Loucy (cell line): ENCODE results near the gene CNTFR.

ENCODE experiments used
- H2AFZ ChIP-seq: fragments of 200-600 bp; sonication (generic); 2 replicates; pipeline ENCODE4 v1.6.0; 2016; ENCODE audit warnings: antibody characterized with exemption, mild to moderate bottlenecking, low read length, moderate library complexity
- H3F3A ChIP-seq: fragments of 200-600 bp; 2 replicates; pipeline ENCODE4 v1.6.0; 2016; ENCODE audit warnings: antibody characterized with exemption, low read depth, mild to moderate bottlenecking
- H3K27me3 ChIP-seq: fragments of 200-600 bp; sonication (generic); 2 replicates; pipeline ENCODE4 v1.6.1; 2014; ENCODE audit warnings: low read length, mild to moderate bottlenecking; ENCODE audit not compliant: insufficient read depth, poor library complexity, severe bottlenecking
- H3K36me3 ChIP-seq: fragments of 200-600 bp; sonication (generic); 2 replicates; pipeline ENCODE4 v1.6.1; 2016; ENCODE audit warnings: low read length; ENCODE audit not compliant: insufficient read depth
- H3K4me1 ChIP-seq: fragments of 200-600 bp; sonication (generic); 2 replicates; pipeline ENCODE4 v1.5.1; 2014; ENCODE audit warnings: low read length, mild to moderate bottlenecking; ENCODE audit not compliant: insufficient read depth, poor library complexity, severe bottlenecking
- H3K4me2 ChIP-seq: fragments of 200-600 bp; sonication (generic); 2 replicates; pipeline ENCODE4 v1.6.0; 2014; ENCODE audit warnings: antibody characterized with exemption, low read length, low read depth, mild to moderate bottlenecking; ENCODE audit not compliant: poor library complexity, severe bottlenecking
- H3K4me3 ChIP-seq: fragments of 200-600 bp; sonication (generic); 2 replicates; pipeline ENCODE4 v1.5.1; 2014; ENCODE audit warnings: low read length, mild to moderate bottlenecking, mixed read lengths; ENCODE audit not compliant: poor library complexity, severe bottlenecking
- H3K79me2 ChIP-seq: fragments of 200-600 bp; sonication (generic); 2 replicates; pipeline ENCODE4 v1.6.1; 2014; ENCODE audit warnings: low read length; ENCODE audit not compliant: insufficient read depth
- H3K9ac ChIP-seq: fragments of 200-600 bp; sonication (generic); 2 replicates; pipeline ENCODE4 v1.6.0; 2014; ENCODE audit warnings: mild to moderate bottlenecking, low read depth, low read length, moderate library complexity; ENCODE audit not compliant: poor library complexity, severe bottlenecking
- H3K9me2 ChIP-seq: fragments of 200-600 bp; sonication (generic); replicated peaks from 2 replicates; pipeline ENCODE4 v1.6.1; 2016; ENCODE audit warnings: low read depth, low read length, mixed read lengths
- H3K9me3 ChIP-seq: fragments of 200-600 bp; sonication (generic); 2 replicates; pipeline ENCODE4 v1.6.1; 2014; ENCODE audit warnings: mild to moderate bottlenecking, antibody characterized with exemption, low read length, low read depth; ENCODE audit not compliant: insufficient read depth
- H4K20me1 ChIP-seq: fragments of 200-600 bp; sonication (generic); 2 replicates; pipeline ENCODE4 v1.6.0; 2014; ENCODE audit warnings: antibody characterized with exemption, low read length, mild to moderate bottlenecking; ENCODE audit not compliant: insufficient read depth, poor library complexity, severe bottlenecking
- CTCF ChIP-seq: fragments of 200-600 bp; sonication (generic); conservative IDR thresholded peaks from 2 replicates; pipeline ENCODE4 v1.5.1; 2014; ENCODE audit warnings: mild to moderate bottlenecking, antibody characterized with exemption, low read length
- EZH2phosphoT487 ChIP-seq: fragments of 200-600 bp; IDR thresholded peaks from 2 replicates; pipeline ENCODE4 v1.6.1; 2018; ENCODE audit warnings: antibody characterized with exemption, mild to moderate bottlenecking, moderate library complexity, borderline replicate concordance

The CNTFR gene

GRCh38 chr9:34505370-34506120 is 84.0 kb downstream of the CNTFR start:
- Histone ChIP-seq H3K4me2 (no peak overlapping the region), H3K9ac (no peak overlapping the region), H3K27me3 (no peaks in the 10 kb centered on the region), H2AFZ (no peak overlapping the region), H3K4me3 (no peak overlapping the region), H3K79me2 (no peaks in the 10 kb centered on the region), H3K9me3 (no peaks in the 10 kb centered on the region), H3K4me1 (no peaks in the 10 kb centered on the region), H3K9me2 (no peaks in the 10 kb centered on the region), H3F3A (no peaks in the 10 kb centered on the region), H4K20me1 (no peaks in the 10 kb centered on the region), H3K36me3 (no peaks in the 10 kb centered on the region)
- TF ChIP-seq EZH2phosphoT487 (no peak), CTCF (no peak)

- no peak overlapping the region for H3K9ac ChIP-seq
- H3K4me2 ChIP-seq: no peak overlapping the region
- H3K4me3 ChIP-seq: no peak overlapping the region
- no peaks in the 10 kb centered on the region for H4K20me1 ChIP-seq
- no peaks in the 10 kb centered on the region for H3F3A ChIP-seq
- no peaks in the 10 kb centered on the region for H3K27me3 ChIP-seq
- no peak overlapping the region for H2AFZ ChIP-seq
- no peaks in the 10 kb centered on the region for H3K36me3 ChIP-seq
- no peak for TF ChIP-seq EZH2phosphoT487
- no peak for TF ChIP-seq CTCF
- H3K79me2 ChIP-seq: no peaks in the 10 kb centered on the region
- H3K9me2 ChIP-seq: no peaks in the 10 kb centered on the region
- H3K9me3 ChIP-seq: no peaks in the 10 kb centered on the region
- H3K4me1 ChIP-seq: no peaks in the 10 kb centered on the region
Measured at GRCh38 chr9:34503406-34503805, 86.1 kb downstream of the CNTFR start.

GRCh38 chr9:34502891-34503290 is 86.6 kb downstream of the CNTFR start:
- Histone ChIP-seq H3K9me3 (no peaks in the 10 kb centered on the region), H4K20me1 (no peaks in the 10 kb centered on the region), H2AFZ (no peak overlapping the region), H3K79me2 (no peaks in the 10 kb centered on the region), H3K9ac (no peak overlapping the region), H3K4me2 (no peak overlapping the region), H3K27me3 (no peaks in the 10 kb centered on the region), H3K36me3 (no peaks in the 10 kb centered on the region), H3K9me2 (no peaks in the 10 kb centered on the region), H3K4me1 (no peaks in the 10 kb centered on the region), H3K4me3 (no peak overlapping the region), H3F3A (no peaks in the 10 kb centered on the region)
- TF ChIP-seq CTCF (no peak), EZH2phosphoT487 (no peak)
